CD14-positive monocyte (primary cell): Measurements from ENCODE around the gene NEK6. TPM values are rescaled to one million over a fixed set of nuclear protein-coding genes. Genes with fewer than 3 reads are reported as not detected.
A peak's percentile ranks its signal among the peaks of the same experiment; 100 is the strongest.

ENCODE experiments used
- DNase-seq, 3 donors: peaks; one replicate each; pipeline ENCODE4 v3.0.0-alpha.2; 2011 to 2022
- H2AFZ ChIP-seq: 2 replicates; pipeline ENCODE4 v1.6.0; 2012; ENCODE audit warnings: mild to moderate bottlenecking, low read depth, low read length, inconsistent platforms; ENCODE audit not compliant: insufficient read depth, poor library complexity, severe bottlenecking
- H3K27ac ChIP-seq, 2 donors: 1 replicate in 1 of 2; 2 replicates in 1 of 2; pipeline ENCODE4 v1.5.1; 2012 to 2013; ENCODE audit warnings: low read length in 2 of 2, control low read depth in 1 of 2, inconsistent platforms in 1 of 2, low read depth in 1 of 2, mild to moderate bottlenecking in 1 of 2
- H3K27me3 ChIP-seq, 2 donors: one replicate each; pipeline versions ENCODE4 v1.6.0 to v1.6.1; 2011 to 2013; ENCODE audit warnings: low read length in 2 of 2; ENCODE audit not compliant: control insufficient read depth in 2 of 2, insufficient read depth in 2 of 2
- H3K36me3 ChIP-seq, 2 donors: replicated peaks in 1 of 2; 1 replicate in 1 of 2; 2 replicates in 1 of 2; pipeline versions ENCODE4 v1.5.1 to v1.6.1; 2012 to 2013; ENCODE audit warnings: low read length in 2 of 2, control low read depth in 1 of 2, inconsistent platforms in 1 of 2, mild to moderate bottlenecking in 1 of 2; ENCODE audit not compliant: insufficient read depth in 2 of 2, control insufficient read depth in 1 of 2
- H3K4me1 ChIP-seq, 2 donors: 1 replicate in 1 of 2; 2 replicates in 1 of 2; pipeline versions ENCODE4 v1.5.1 to v1.6.1; 2012 to 2013; ENCODE audit warnings: low read length in 2 of 2, control low read depth in 1 of 2, inconsistent platforms in 1 of 2, mild to moderate bottlenecking in 1 of 2, moderate library complexity in 1 of 2; ENCODE audit not compliant: insufficient read depth in 2 of 2, control insufficient read depth in 1 of 2
- H3K4me2 ChIP-seq: replicated peaks from 2 replicates; pipeline ENCODE3; 2012; ENCODE audit warnings: low read length, moderate library complexity, mild to moderate bottlenecking; ENCODE audit not compliant: poor library complexity, severe bottlenecking; ENCODE audit errors: extremely low read depth
- H3K4me3 ChIP-seq, 3 experiments: fragments of 200-600 bp in 1 of 3; sonication (generic) in 1 of 3; replicated peaks in 1 of 3; 1 replicate in 2 of 3; 2 replicates in 1 of 3; pipeline ENCODE4 v1.5.1; 2011 to 2013; ENCODE audit warnings: low read length in 3 of 3, mild to moderate bottlenecking in 3 of 3, control low read depth in 2 of 3, low read depth in 2 of 3, inconsistent platforms in 1 of 3, moderate library complexity in 1 of 3
- H3K79me2 ChIP-seq: 2 replicates; pipeline ENCODE4 v1.6.0; 2012; ENCODE audit warnings: mild to moderate bottlenecking, control low read depth, inconsistent platforms, low read length, moderate library complexity; ENCODE audit not compliant: insufficient read depth
- H3K9ac ChIP-seq: 2 replicates; pipeline ENCODE4 v1.6.0; 2017; ENCODE audit warnings: low read length, mild to moderate bottlenecking; ENCODE audit not compliant: insufficient read depth, poor library complexity, severe bottlenecking
- H3K9me3 ChIP-seq, 2 donors: replicated peaks in 1 of 2; 1 replicate in 1 of 2; 2 replicates in 1 of 2; pipeline versions ENCODE4 v1.5.1 to v1.6.1; 2012 to 2013; ENCODE audit warnings: low read length in 2 of 2, control low read depth in 1 of 2; ENCODE audit not compliant: control insufficient read depth in 1 of 2, insufficient read depth in 1 of 2
- H4K20me1 ChIP-seq: 2 replicates; pipeline ENCODE4 v1.6.0; 2012; ENCODE audit warnings: mild to moderate bottlenecking, low read length, control low read depth, moderate library complexity; ENCODE audit not compliant: insufficient read depth
- H3K27ac Mint-ChIP-seq, 7 donors: one replicate each; pipeline ENCODE4 v1.8.0; 2020; ENCODE audit warnings: mild to moderate bottlenecking in 7 of 7, mixed read lengths in 7 of 7, moderate library complexity in 6 of 7, inconsistent platforms in 2 of 7
- H3K27me3 Mint-ChIP-seq, 3 donors: one replicate each; pipeline ENCODE4 v1.8.0; 2021 to 2022; ENCODE audit warnings: low read depth in 3 of 3, mild to moderate bottlenecking in 3 of 3, mixed read lengths in 3 of 3, moderate library complexity in 3 of 3, inconsistent platforms in 1 of 3
- H3K36me3 Mint-ChIP-seq, 2 donors: one replicate each; pipeline ENCODE4 v1.8.0; 2020; ENCODE audit warnings: mixed read lengths in 2 of 2, inconsistent platforms in 1 of 2, mild to moderate bottlenecking in 1 of 2
- H3K4me1 Mint-ChIP-seq: one replicate; pipeline ENCODE4 v1.8.0; 2020; ENCODE audit warnings: mild to moderate bottlenecking, mixed read lengths
- H3K4me3 Mint-ChIP-seq, 2 donors: one replicate each; pipeline ENCODE4 v1.8.0; 2020; ENCODE audit warnings: mild to moderate bottlenecking in 2 of 2, mixed read lengths in 2 of 2, moderate library complexity in 1 of 2
- H3K9me3 Mint-ChIP-seq, 7 donors: one replicate each; pipeline ENCODE4 v1.8.0; 2020 to 2022; ENCODE audit warnings: mixed read lengths in 7 of 7, mild to moderate bottlenecking in 6 of 7, moderate library complexity in 6 of 7, inconsistent platforms in 2 of 7
- WGBS: methylation state at CpG from one replicate; pipeline ENCODE4 v1.1.5; 2013; ENCODE audit warnings: missing lambda C conversion rate; ENCODE audit not compliant: insufficient coverage; 5-methylcytosine and 5-hydroxymethylcytosine counted together
- intact Hi-C, 2 donors: fragments of 100-400 bp; cut with micrococcal nuclease; formaldehyde crosslinking; loops; one replicate each; pipeline versions ENCODE4 v1.15.0 to v1.15.1; 2023
- polyA plus RNA-seq, 3 donors: library from polyadenylated mRNA; depleted of rRNA in 1 of 3; unstranded in 2 of 3; stranded (reverse) in 1 of 3; fragments of 300-500 nt in 2 of 3; fragments of >200 nt in 1 of 3; fragmentation: Illumina TruSeq in 2 of 3; gene quantifications; 1 replicate in 2 of 3; 2 replicates in 1 of 3; pipeline ENCODE4 v1.2.3, GENCODE V29; 2012 to 2021
- TF ChIP-seq, protein P1 (sequence below): fragments of 200-600 bp; IDR thresholded peaks from one replicate; pipeline ENCODE4 v1.8.0; 2022; ENCODE audit warnings: antibody characterized with exemption, mild to moderate bottlenecking

NEK6 gene
- polyA plus RNA-seq, 3 donors = 26.1 to 46.0 (median 35.8) TPM

DNA sequence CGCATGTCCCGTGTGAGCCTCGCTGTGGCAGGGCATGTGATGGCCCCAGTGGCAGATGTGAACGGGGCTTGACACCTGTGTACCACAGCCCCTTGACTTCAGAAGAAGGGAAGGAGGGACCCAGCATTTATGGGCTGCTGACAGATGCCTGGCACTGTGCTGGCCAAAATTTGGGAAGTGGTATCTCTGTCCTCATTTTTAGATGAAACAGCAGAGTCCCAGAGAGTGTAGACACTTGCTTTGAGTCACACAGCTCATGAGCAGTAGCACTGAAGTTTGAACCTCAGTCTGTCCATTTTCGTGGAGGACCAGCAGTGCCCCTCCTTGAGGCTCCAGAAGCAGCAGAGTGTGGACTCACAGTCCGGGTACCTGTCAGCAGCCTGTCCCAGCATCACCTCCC, 16.5 kb downstream of the NEK6 start:
- Mint-ChIP-seq H3K27me3 (peaks cover 0 to 3% (median 0%) of the 10 kb centered on the region in 3 donors), H3K4me1 (peaks cover 83% of the 10 kb centered on the region), H3K4me3 (no peak overlapping the region), H3K36me3 (peaks cover 31 to 70% of the 10 kb centered on the region in 2 donors), H3K9me3 (no peaks in the 10 kb centered on the region), H3K27ac (peak overlapping the region; percentile 54 to 89 (median 83))
- 81% methylated on average over 5 of the region's 6 CpGs for WGBS
- intact Hi-C loops = no loop called here
- DNase-seq = peak in 2 of 3 donors; percentile 51 to 72
- peaks cover 11 to 49% of the 10 kb centered on the region in 2 donors for H3K36me3 ChIP-seq
- no peaks in the 10 kb centered on the region for H3K27me3 ChIP-seq
- no peak overlapping the region for H3K4me3 ChIP-seq
- H3K79me2 ChIP-seq = peaks cover 100% of the 10 kb centered on the region
- no peaks in the 10 kb centered on the region for H3K9me3 ChIP-seq
- H3K27ac ChIP-seq = peak overlapping the region in 1 of 2 donors; percentile 68
- no peak overlapping the region for H2AFZ ChIP-seq
- no peak overlapping the region for H3K9ac ChIP-seq
- peaks cover 53 to 69% of the 10 kb centered on the region in 2 donors for H3K4me1 ChIP-seq
- no peak overlapping the region for H3K4me2 ChIP-seq
- H4K20me1 ChIP-seq = peaks cover 100% of the 10 kb centered on the region
- TF ChIP-seq, protein P1, sequence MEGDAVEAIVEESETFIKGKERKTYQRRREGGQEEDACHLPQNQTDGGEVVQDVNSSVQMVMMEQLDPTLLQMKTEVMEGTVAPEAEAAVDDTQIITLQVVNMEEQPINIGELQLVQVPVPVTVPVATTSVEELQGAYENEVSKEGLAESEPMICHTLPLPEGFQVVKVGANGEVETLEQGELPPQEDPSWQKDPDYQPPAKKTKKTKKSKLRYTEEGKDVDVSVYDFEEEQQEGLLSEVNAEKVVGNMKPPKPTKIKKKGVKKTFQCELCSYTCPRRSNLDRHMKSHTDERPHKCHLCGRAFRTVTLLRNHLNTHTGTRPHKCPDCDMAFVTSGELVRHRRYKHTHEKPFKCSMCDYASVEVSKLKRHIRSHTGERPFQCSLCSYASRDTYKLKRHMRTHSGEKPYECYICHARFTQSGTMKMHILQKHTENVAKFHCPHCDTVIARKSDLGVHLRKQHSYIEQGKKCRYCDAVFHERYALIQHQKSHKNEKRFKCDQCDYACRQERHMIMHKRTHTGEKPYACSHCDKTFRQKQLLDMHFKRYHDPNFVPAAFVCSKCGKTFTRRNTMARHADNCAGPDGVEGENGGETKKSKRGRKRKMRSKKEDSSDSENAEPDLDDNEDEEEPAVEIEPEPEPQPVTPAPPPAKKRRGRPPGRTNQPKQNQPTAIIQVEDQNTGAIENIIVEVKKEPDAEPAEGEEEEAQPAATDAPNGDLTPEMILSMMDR = no peak

DNA sequence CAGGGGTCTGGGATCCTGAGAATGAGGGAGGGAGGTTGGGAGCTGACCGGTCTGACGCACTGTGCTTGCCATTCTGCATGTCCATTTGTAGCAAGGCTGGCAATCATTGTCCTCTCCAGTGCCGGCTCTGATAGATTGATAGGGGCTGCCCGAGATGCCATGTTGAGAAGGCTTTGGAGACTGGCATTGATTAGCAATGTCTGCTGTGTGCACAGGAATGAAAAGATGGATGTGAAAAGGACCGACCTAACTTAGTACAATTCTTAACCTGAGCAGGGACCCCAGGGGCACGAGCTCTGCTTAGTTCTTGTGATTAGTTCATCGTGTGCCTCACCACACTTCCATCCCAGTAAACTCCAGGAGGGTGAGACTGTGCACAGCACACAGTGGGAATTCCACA, 17.0 kb downstream of the NEK6 start:
- TF ChIP-seq, protein P1 = no peak
- peaks cover 30 to 69% of the 10 kb centered on the region in 2 donors for H3K36me3 Mint-ChIP-seq
- intact Hi-C loops = no loop called here
- H3K9me3 Mint-ChIP-seq = no peaks in the 10 kb centered on the region
- Histone ChIP-seq H3K79me2 (peaks cover 100% of the 10 kb centered on the region), H3K27ac (peak overlapping the region in 1 of 2 donors; percentile 68), H3K4me2 (no peak overlapping the region), H3K36me3 (peaks cover 11 to 44% of the 10 kb centered on the region in 2 donors), H4K20me1 (peaks cover 100% of the 10 kb centered on the region), H3K4me1 (peaks cover 57 to 71% of the 10 kb centered on the region in 2 donors), H2AFZ (no peak overlapping the region), H3K4me3 (no peak overlapping the region), H3K9me3 (no peaks in the 10 kb centered on the region), H3K9ac (no peak overlapping the region), H3K27me3 (no peaks in the 10 kb centered on the region)
- peak overlapping the region; percentile 55 to 89 (median 83) for H3K27ac Mint-ChIP-seq
- WGBS = 100% methylated on average over 3 of the region's 7 CpGs
- no peak overlapping the region for H3K4me3 Mint-ChIP-seq
- no peak for DNase-seq
- H3K27me3 Mint-ChIP-seq = peaks cover 0 to 3% (median 0%) of the 10 kb centered on the region in 3 donors
- H3K4me1 Mint-ChIP-seq = peaks cover 84% of the 10 kb centered on the region
